Liver (tissue), 9 donors: Measurements from ENCODE around the gene ZFHX2. TPM values are rescaled to one million over a fixed set of nuclear protein-coding genes. Genes with fewer than 3 reads are reported as not detected.

Experiments
- DNase-seq: peaks from one replicate; pipeline ENCODE4 v3.0.0-alpha.2; 2017; ENCODE audit warnings: low spot score
- H3K27ac ChIP-seq, 2 donors: one replicate each; pipeline ENCODE4 v1.7.0; 2013; ENCODE audit warnings: inconsistent platforms in 2 of 2, low read length in 2 of 2, control low read depth in 1 of 2, low read depth in 1 of 2, mild to moderate bottlenecking in 1 of 2
- H3K27me3 ChIP-seq, 4 donors: one replicate each; pipeline versions ENCODE4 v1.6.1 to v1.7.0; 2013; ENCODE audit warnings: low read length in 3 of 4, inconsistent platforms in 1 of 4, mild to moderate bottlenecking in 1 of 4, moderate library complexity in 1 of 4; ENCODE audit not compliant: control insufficient read depth in 4 of 4, insufficient read depth in 4 of 4
- H3K36me3 ChIP-seq, 4 donors: one replicate each; pipeline versions ENCODE4 v1.6.1 to v1.7.0; 2013; ENCODE audit warnings: low read length in 3 of 4, mild to moderate bottlenecking in 3 of 4, low read depth in 1 of 4, moderate library complexity in 1 of 4; ENCODE audit not compliant: control insufficient read depth in 4 of 4, insufficient read depth in 3 of 4
- H3K4me1 ChIP-seq, 4 donors: one replicate each; pipeline versions ENCODE4 v1.6.1 to v1.7.0; 2013; ENCODE audit warnings: low read length in 3 of 4, mild to moderate bottlenecking in 3 of 4, moderate library complexity in 1 of 4; ENCODE audit not compliant: control insufficient read depth in 4 of 4, insufficient read depth in 4 of 4
- H3K4me3 ChIP-seq, 3 donors: one replicate each; pipeline versions ENCODE4 v1.6.1 to v1.7.0; 2013; ENCODE audit warnings: low read length in 3 of 3, control low read depth in 1 of 3, low read depth in 1 of 3, mild to moderate bottlenecking in 1 of 3
- H3K9ac ChIP-seq, 2 donors: one replicate each; pipeline ENCODE4 v1.7.0; 2013; ENCODE audit warnings: low read length in 2 of 2, mild to moderate bottlenecking in 2 of 2, moderate library complexity in 2 of 2, control low read depth in 1 of 2, low read depth in 1 of 2
- H3K9me3 ChIP-seq, 4 donors: one replicate each; pipeline versions ENCODE4 v1.6.1 to v1.7.0; 2013; ENCODE audit warnings: low read length in 3 of 4; ENCODE audit not compliant: control insufficient read depth in 4 of 4
- FOXA2 ChIP-seq: IDR thresholded peaks from 2 replicates; pipeline ENCODE4 v1.6.1; 2016; ENCODE audit warnings: antibody characterized with exemption
- GABPA ChIP-seq, 2 donors: IDR thresholded peaks in 1 of 2; conservative IDR thresholded peaks in 1 of 2; 2 replicates each; pipeline ENCODE4 v1.6.1; 2016; ENCODE audit warnings: antibody characterized with exemption in 2 of 2, mild to moderate bottlenecking in 1 of 2, moderate library complexity in 1 of 2
- HNF4A ChIP-seq, 2 donors: conservative IDR thresholded peaks; 2 replicates each; pipeline ENCODE4 v1.6.1; 2016; ENCODE audit warnings: antibody characterized with exemption in 2 of 2, mild to moderate bottlenecking in 2 of 2
- RAD21 ChIP-seq, 2 donors: IDR thresholded peaks; 2 replicates each; pipeline ENCODE4 v1.6.1; 2016; ENCODE audit warnings: antibody characterized with exemption in 2 of 2, mild to moderate bottlenecking in 2 of 2
- RXRA ChIP-seq, 2 donors: IDR thresholded peaks; 2 replicates each; pipeline ENCODE4 v1.6.1; 2017 to 2018; ENCODE audit warnings: antibody characterized with exemption in 2 of 2, mild to moderate bottlenecking in 1 of 2
- TAF1 ChIP-seq: conservative IDR thresholded peaks from 2 replicates; pipeline ENCODE4 v1.6.1; 2016; ENCODE audit warnings: antibody characterized with exemption, mild to moderate bottlenecking
- ZBTB33 ChIP-seq: IDR thresholded peaks from 2 replicates; pipeline ENCODE4 v1.6.1; 2016; ENCODE audit warnings: antibody characterized with exemption
- WGBS: extraction: QIAGEN DNeasy Blood & Tissue Kit; methylation state at CpG from one replicate; pipeline ENCODE4 v1.1.7; 2013; 5-methylcytosine and 5-hydroxymethylcytosine counted together
- polyA plus RNA-seq, 2 donors: library from polyadenylated mRNA; stranded (reverse) in 1 of 2; unstranded in 1 of 2; fragments of 200-250 nt in 1 of 2; fragments of >200 nt in 1 of 2; fragmentation: Nextera tagmentation in 1 of 2; extraction: Ambion mirVana in 1 of 2; gene quantifications; one replicate each; pipeline versions ENCODE4 v1.2.1 to v1.2.3, GENCODE V29; 2013 to 2015
- total RNA-seq, 2 donors: library from RNA; depleted of rRNA; stranded (reverse); fragments of >200 nt; gene quantifications; one replicate each; pipeline ENCODE4 v1.2.3, GENCODE V29; 2014
- TF ChIP-seq, protein P1 (sequence below): IDR thresholded peaks from 2 replicates; pipeline ENCODE4 v1.6.1; 2016; ENCODE audit warnings: antibody characterized with exemption
- donor health status: healthy.
- donor health status: healthy.
- donor health status: healthy.
- donor health status: healthy.
- donor health status: healthy.

Gene ZFHX2
- total and polyA plus RNA-seq, 4 donors, result 0.06 to 0.14 (median 0.10) TPM

- H3K4me1 ChIP-seq, result peaks cover 0 to 16% (median 9%) of the 10 kb centered on the region in 4 donors
- no peak overlapping the region for H3K4me3 ChIP-seq
- H3K27ac ChIP-seq, result no peak overlapping the region
- 94% methylated on average over 2 of the region's 2 CpGs for WGBS
- H3K36me3 ChIP-seq, result no peaks in the 10 kb centered on the region
- DNase-seq, result no peak
- H3K9ac ChIP-seq, result no peak overlapping the region
- no peaks in the 10 kb centered on the region for H3K9me3 ChIP-seq
- TF ChIP-seq HNF4A (conservative IDR thresholded peaks at IDR 0.05) (no peak), RXRA (IDR thresholded peaks at IDR 0.05) (no peak), ZBTB33 (no peak)
- no peaks in the 10 kb centered on the region for H3K27me3 ChIP-seq
Measured at GRCh38 chr14:23547924-23548323, 3.6 kb downstream of the ZFHX2 start.

DNA sequence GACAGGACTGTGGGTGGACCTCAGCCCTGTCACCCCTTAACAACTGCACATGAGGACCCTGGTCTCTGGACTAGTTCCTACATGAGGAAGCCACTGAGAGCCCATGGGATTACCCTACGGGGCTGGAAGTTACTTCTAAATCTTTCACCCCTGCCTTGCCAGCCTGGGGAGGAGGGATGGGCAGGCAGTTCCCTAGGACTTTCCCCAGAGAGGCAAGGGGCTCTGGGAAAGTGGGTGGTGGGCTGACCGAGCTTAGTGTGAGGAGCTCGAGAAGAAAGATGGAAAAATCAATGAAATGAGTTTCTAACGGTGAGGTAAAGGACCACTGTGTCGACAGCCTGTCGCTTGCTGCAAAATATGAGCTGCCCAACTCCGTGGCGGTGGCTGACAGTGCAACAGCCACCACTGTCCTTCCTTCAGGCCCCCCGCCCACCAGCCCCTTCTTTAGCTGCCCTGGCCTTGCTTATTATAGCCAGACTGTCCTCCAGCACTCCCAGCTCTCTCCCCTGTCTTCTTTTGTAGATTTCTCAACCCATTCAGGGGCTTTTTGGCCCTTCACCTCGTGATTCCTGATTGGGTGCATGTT is 5.0 kb downstream of the ZFHX2 start:
- TF ChIP-seq RXRA (IDR thresholded peaks at IDR 0.05), result no peak
- no peak for TF ChIP-seq FOXA2
- WGBS, result 78% methylated on average over 10 of the region's 10 CpGs
- no peak overlapping the region for H3K4me3 ChIP-seq
- no peak overlapping the region for H3K27ac ChIP-seq
- H3K27me3 ChIP-seq, result no peaks in the 10 kb centered on the region
- peaks cover 0 to 11% (median 7%) of the 10 kb centered on the region in 4 donors for H3K4me1 ChIP-seq
- H3K36me3 ChIP-seq, result no peaks in the 10 kb centered on the region
- H3K9ac ChIP-seq, result no peak overlapping the region
- no peaks in the 10 kb centered on the region for H3K9me3 ChIP-seq
- no peak for DNase-seq

GRCh38 chr14:23545740-23546365 is 5.7 kb downstream of the ZFHX2 start:
- Histone ChIP-seq H3K27me3 (no peaks in the 10 kb centered on the region), H3K36me3 (no peaks in the 10 kb centered on the region), H3K4me1 (peaks cover 0 to 5% (median 3%) of the 10 kb centered on the region in 4 donors), H3K27ac (no peak overlapping the region), H3K9ac (no peak overlapping the region), H3K9me3 (no peaks in the 10 kb centered on the region), H3K4me3 (no peak overlapping the region)
- DNase-seq, result no peak
- TF ChIP-seq, protein P1, sequence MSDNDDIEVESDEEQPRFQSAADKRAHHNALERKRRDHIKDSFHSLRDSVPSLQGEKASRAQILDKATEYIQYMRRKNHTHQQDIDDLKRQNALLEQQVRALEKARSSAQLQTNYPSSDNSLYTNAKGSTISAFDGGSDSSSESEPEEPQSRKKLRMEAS, result no peak
- TF ChIP-seq ZBTB33 (no peak), GABPA (IDR thresholded peaks at IDR 0.05 in 1 of 2, conservative IDR thresholded peaks at IDR 0.05 in 1 of 2) (no peak), TAF1 (no peak), RAD21 (IDR thresholded peaks at IDR 0.05) (no peak)
- WGBS, result 88% methylated on average over 4 of the region's 4 CpGs
